GM19467 (cell line): ENCODE results near the gene SMCO4.
A peak's percentile ranks its signal among the peaks of the same experiment; 100 is the strongest.

Experiments used
- ATAC-seq: cut with Tn5 transposase; IDR thresholded peaks from one replicate; pipeline ENCODE4 v1.9.1; 2021; ENCODE audit warnings: mild to moderate bottlenecking, moderate library complexity; ENCODE audit not compliant: unreplicated experiment

SMCO4 gene

DNA sequence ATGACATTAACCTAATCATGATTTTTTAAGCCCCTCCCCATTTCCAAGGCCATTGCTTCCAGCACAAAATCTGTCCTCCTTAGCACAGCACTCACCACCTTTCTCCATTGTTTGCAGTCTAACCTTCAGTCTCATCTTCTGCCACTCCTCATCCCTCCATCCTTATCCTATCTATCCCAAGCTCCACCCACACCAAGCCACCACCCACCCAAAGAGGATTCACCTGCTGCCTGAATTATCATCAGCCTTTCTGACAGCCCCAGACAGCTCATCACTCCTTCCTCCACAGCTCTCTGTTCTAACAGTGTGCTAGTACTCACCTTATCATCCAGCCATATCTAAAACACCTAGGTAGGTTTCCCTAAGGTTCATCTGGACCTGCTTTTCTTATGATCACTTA is 20.7 kb upstream of the SMCO4 start:
- no peak for ATAC-seq

DNA sequence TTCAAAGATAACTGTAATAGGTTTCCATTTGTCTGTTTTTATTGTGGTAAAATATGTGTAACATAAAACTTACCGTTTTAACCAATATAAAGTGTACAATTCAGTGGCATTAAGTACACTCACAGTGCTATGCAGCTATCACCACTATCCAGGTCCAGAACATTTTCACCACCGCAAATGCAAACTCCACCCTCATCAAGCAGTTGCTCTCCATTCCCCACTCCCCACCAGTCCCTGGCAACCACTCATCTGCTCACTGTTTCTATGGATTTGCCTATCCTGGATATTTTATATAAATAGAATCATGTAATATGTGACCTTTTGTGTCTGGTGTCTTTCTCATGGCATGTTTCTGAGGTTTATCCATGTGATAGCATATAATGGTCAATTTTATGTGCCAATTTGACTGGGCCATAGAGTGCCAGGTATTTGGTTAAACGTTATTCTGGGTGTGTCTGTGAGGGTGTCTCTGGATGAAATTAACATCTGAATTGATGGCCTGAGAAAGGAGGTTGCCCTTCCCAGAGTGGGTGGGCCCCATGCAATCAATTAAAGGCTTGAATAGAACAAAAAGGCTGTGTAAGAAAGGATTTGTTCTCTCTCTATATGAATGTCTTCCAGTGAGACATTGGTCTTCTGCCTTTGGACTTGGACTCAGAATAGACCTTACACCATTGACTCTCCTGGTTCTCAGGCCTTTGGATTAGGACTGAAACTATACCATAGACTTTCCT is 17.2 kb upstream of the SMCO4 start:
- ATAC-seq: no peak

GRCh38 chr11:93559681-93560080 is 16.5 kb upstream of the SMCO4 start:
- no peak for ATAC-seq

DNA sequence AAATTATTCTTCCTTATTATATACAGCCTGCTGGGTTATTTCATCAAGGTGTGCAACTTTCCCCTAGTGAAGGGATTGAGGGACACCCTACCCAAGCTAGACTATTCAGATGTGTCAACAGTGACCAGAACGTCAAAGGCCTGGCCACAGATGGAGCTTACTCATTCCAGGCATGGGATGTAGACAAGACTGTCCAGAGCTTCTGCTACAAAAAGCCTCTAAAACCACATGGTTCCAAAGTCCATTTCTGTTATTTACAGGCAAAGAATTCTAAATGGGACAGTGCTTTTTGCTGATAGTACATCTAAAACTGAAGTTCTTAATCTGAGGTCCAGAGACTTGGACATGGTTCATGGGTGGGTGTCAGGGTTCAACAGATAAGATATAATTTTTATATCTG is 9.7 kb upstream of the SMCO4 start:
- ATAC-seq: no peak

DNA sequence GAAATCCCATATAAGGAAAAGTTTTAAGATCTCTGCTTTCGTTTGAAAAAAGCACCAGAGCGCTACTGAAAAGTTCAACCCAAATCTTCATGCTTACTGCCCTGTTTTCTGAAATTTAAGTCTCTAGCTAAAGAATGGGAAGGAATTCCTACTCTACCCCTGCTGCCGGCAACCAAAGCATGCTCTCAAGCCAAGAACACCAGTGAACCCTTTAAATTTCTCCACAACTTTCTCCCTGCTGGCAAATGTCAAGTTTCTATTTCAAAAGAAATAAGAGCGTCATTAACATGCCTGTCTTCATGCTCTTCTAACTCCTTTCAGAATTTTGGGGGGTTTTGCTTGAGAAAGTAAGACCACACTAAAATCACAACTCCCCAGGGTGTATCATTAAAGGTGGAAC is 6.8 kb upstream of the SMCO4 start:
- ATAC-seq: no peak

- ATAC-seq: no peak
Measured at GRCh38 chr11:93548679-93549319, 5.6 kb upstream of the SMCO4 start.

- ATAC-seq: no peak
Measured at GRCh38 chr11:93547773-93548172, 4.6 kb upstream of the SMCO4 start.

DNA sequence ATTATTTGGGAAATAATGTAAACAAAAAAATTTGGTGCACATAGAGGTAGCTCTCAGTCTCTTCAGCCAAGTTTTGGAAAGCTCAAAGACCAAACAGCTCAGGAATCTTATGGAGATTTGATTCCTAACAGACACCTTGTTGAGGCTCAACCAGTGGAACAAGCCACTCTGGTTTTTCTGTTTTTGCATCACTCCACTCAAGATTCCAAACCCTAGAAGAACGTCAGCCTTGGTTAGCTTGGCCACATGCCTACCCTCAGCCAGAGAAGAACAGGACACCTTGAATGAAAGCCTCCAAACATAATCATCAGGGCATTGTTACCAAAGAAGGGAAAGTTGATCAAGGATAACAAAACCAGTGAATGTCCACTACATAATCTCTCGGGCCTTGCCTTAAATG is 3.8 kb upstream of the SMCO4 start:
- ATAC-seq: no peak

GRCh38 chr11:93545566-93545965 is 2.4 kb upstream of the SMCO4 start:
- ATAC-seq: no peak

GRCh38 chr11:93542811-93543229 is 371 bp downstream of the SMCO4 start:
- peak; percentile 39 for ATAC-seq

DNA sequence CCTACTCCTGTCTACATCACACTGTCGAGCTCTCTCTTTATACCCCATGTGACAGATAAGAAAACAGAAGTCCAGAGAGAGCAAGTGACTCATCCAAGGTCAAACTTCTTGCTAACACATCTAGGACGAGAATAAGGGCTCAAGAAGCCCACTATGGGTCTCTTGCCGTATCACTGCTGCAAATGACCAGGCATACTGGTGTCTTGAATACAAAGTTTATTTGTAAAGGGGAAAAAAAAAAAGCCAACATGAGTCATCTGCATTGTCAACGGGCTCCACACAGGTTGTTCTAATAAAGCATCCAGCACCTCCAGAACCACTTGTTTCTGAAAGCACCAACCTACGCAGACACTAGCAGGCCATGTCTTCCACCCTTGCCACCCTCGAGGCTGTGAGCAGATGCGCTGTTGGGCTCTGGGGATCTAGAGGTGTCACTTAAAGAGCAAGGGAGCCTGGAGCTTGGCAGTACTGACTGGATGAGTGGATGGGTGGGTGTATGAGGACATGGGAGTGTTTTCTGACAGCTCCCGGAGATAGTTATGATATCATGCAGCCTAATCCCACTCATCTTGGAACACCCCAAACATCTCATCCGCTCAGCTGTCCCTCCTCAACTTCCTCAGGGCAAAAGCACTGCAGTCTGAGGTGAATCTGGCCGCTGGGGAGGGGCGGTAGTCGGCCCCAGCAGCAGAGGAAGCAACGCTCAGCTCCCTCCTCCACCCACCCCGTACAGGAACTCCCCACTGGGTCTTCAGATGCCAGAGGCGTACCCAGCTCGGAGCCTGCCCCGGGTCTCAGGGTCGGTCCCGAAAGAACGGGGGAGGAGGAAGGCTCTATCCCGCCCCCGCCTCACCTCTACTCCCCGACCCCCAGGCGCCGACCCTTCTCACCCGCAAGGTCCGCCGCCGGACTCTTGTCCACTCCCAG is 1.0 kb downstream of the SMCO4 start:
- ATAC-seq: peak; percentile 50

DNA sequence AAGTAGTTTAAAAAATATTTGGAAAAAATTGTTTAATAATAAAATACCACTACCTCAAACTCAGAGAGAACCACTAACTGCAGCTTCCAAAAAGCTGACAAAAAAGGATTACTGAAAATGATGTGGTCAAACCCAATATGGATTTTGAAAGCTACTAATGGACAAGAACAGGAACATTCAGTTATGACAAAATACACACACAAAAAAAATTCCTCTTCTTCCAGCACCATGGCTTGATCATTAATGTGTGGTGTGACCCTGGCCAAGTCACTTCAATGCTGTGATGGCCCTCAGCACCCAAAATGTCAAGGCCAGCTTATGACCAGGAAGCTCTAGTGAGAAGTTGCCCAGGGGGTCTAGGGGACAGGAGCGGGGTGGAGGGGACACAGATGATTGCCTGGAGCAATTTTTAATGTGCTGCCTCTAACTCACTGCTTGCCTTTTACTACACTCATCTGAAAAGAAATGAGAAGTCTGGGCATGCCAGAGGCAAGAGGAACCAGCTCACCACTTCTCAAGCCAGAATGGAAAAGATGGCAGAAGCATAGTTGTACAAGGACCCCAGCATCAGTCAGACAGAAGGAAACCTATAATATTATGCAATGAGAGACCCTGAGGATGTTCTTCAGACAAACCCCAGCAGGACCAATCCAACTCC is 2.2 kb downstream of the SMCO4 start:
- no peak for ATAC-seq

DNA sequence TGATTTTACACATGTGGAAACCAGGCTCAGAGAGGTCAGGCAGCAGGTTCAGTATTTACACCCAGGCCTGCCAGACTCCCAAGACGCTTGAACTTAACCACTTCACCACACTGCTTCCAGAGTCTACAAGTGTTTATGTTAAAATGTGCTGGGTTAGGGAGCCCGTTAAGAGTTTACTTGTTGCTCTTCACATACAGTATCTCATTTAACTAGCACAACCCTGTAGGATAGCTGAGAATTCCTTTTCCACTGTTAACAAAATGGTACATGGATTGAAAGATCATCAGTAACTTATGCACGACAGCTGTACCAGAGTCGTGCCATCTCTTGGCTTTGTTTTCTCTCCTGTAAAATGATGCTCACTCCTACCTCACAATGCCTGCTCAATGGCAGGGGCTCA is 2.9 kb downstream of the SMCO4 start:
- no peak for ATAC-seq

DNA sequence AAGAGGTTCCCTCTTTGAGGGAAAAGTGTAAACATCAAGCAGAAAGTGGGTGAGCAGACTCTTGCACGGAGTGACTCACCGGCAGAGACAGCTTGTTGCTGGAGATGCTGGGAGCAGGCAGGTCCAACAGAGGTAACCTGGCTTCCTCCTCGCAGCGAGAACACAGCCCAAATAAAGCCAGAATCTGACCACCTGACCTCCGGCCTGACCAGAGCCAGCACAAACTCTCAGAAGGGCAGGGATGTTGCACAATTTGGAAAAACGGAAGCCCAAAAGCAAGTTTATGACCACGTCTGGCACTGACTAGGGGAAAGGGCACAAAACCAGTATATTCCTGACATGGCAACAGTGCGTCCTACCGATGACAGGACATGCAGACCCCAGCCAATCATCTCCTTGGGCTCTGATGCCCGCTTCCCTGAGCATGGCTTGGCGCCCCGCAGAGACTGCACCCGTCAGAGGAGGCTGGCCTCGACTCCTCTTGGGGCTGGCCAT is 5.4 kb downstream of the SMCO4 start:
- ATAC-seq: no peak

DNA sequence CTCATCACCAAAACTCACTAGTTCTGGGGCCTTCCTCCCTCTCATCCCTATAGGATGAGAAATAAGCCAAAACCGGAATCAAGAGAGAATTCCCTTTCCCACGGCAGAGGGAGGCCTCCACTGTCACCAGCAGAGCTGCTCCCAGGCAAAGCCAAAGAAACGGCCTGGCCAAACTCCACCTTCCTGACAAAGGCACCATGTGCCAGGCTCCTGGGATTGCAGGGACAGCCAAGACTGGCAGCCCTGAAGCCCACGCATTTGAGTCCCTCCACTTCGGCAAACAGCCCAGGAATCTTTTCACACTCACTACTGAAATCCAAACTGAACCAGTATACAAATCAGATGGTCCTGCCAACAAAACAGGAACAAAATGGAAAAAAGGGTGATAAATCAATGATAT is 6.1 kb downstream of the SMCO4 start:
- no peak for ATAC-seq

GRCh38 chr11:93536101-93536861 is 6.9 kb downstream of the SMCO4 start:
- no peak for ATAC-seq

DNA sequence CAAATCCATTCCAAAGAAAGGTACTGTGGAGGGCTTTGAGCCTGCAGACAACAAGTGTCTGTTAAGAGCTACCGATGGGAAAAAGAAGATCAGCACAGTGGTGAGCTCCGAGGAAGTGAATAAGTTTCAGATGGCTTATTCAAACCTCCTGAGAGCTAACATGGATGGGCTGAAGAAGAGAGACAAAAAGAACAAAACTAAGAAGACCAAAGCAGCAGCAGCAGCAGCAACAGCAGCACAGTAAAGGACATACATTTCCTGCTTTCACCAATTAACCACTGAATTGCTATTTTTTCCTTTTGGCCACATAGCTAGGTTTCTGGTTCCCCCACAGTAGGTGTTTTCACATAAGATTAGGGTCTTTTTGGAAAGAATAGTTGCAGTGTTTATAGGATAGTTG is 7.6 kb downstream of the SMCO4 start:
- peak; percentile 42 for ATAC-seq

- ATAC-seq: no peak
Measured at GRCh38 chr11:93532806-93533205, 10.4 kb downstream of the SMCO4 start.

DNA sequence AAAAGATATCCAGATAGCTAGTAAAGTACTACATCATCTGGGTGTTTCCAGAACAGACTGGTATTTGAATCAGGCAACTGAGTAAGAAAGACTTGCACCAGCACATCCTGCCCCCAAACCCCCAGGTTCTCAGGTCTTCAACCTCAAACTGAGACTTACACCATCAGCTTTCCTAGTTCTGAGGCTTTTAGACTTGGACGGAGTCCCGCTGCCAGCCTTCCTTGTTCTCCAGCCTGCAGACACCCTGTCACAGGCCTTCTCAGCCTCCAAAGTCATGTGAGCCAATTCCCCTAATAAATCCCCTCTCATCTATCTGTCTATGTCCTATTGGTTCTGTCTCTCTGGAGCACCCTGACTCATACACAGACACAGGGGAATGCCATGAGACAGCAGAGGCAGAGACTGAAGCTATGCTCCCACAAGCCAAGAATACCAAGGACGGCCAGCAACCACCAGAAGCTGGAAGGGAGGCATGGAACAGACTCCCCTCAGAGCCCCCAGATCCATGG is 10.9 kb downstream of the SMCO4 start:
- no peak for ATAC-seq

DNA sequence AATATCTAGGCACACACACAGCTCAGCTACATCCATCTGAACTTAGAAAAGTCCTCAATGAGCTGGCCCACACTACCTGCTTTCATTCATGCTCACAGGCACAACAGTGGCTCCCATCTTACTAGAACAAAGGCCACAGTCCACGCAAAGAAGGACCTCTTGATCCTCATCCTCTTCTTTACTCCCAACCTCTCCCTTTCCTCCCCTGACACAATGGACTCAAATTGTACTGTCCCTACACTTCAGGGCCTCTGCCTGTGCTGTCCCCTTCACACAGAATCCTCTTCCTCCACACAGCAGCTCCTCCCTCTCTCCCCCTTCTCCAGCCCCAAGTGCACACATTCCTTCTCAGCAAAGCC is 12.7 kb downstream of the SMCO4 start:
- no peak for ATAC-seq
